HL-60 (cell line): ENCODE results near the gene HMG20A.

Experiments used
- DNase-seq, 2 experiments: peaks; one replicate each; pipeline ENCODE4 v3.0.0-alpha.2; 2010 to 2020; ENCODE audit warnings: low read depth in 1 of 2, low spot score in 1 of 2
- H3K27ac ChIP-seq: fragments of 250-450 bp; sonication (Bioruptor Pico); replicated peaks from 2 replicates; pipeline ENCODE4 v1.5.1; 2020; ENCODE audit warnings: mild to moderate bottlenecking, moderate library complexity
- H3K27me3 ChIP-seq: fragments of 250-450 bp; sonication (Bioruptor Pico); 2 replicates; pipeline ENCODE4 v1.5.1; 2021; ENCODE audit warnings: mild to moderate bottlenecking, moderate library complexity; ENCODE audit not compliant: insufficient read depth, poor library complexity, severe bottlenecking
- H3K4me3 ChIP-seq: replicated peaks from 2 replicates; pipeline ENCODE4 v1.5.1; 2011; ENCODE audit warnings: mild to moderate bottlenecking, control low read depth, low read length; ENCODE audit not compliant: insufficient read depth
- GABPA ChIP-seq: IDR thresholded peaks from 2 replicates; pipeline ENCODE4 v1.6.1; 2012; ENCODE audit warnings: low read depth
- POLR2AphosphoS5 ChIP-seq: IDR thresholded peaks from 2 replicates; pipeline ENCODE4 v1.6.1; 2012; ENCODE audit warnings: low read depth
- SPI1 ChIP-seq: IDR thresholded peaks from 2 replicates; pipeline ENCODE4 v1.6.1; 2012; ENCODE audit warnings: low read depth, mild to moderate bottlenecking, borderline replicate concordance
- TF ChIP-seq, protein P1 (sequence below): IDR thresholded peaks from 2 replicates; pipeline ENCODE4 v1.6.1; 2012; ENCODE audit warnings: low read depth; ENCODE audit not compliant: insufficient replicate concordance
- TF ChIP-seq, protein P2 (sequence below): IDR thresholded peaks from one replicate; pipeline ENCODE4 v1.5.1; 2011; ENCODE audit warnings: low read length, control low read depth, inconsistent platforms; ENCODE audit not compliant: insufficient read depth

Gene HMG20A

DNA sequence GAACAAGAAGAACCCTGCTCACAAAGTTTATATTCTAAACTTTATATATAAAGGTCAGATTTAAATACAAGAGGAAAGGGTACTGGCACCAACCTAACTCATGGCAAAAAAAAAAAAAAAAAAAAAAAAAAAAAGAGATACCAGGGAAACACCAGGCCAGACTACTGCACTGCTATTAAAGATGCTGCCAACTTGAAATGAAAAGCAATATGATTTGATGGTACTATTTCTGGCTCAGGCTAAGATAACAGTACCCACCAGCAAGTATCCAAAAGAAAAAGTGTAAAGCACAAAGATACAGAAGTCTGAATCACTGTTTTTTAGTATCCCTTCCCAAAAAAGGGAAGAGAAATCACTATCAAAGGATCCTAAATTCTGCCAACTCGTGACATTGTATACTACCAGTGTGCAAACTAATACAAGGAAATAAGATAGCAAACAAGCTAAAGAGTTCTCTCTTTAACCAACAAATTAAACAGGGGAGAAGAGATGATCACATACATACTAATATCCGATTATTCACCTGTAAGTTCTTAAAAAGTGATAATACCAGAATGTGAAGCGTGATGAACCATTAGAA lies 29.2 kb upstream of the HMG20A start:
- TF ChIP-seq SPI1: no peak
- TF ChIP-seq, protein P1, sequence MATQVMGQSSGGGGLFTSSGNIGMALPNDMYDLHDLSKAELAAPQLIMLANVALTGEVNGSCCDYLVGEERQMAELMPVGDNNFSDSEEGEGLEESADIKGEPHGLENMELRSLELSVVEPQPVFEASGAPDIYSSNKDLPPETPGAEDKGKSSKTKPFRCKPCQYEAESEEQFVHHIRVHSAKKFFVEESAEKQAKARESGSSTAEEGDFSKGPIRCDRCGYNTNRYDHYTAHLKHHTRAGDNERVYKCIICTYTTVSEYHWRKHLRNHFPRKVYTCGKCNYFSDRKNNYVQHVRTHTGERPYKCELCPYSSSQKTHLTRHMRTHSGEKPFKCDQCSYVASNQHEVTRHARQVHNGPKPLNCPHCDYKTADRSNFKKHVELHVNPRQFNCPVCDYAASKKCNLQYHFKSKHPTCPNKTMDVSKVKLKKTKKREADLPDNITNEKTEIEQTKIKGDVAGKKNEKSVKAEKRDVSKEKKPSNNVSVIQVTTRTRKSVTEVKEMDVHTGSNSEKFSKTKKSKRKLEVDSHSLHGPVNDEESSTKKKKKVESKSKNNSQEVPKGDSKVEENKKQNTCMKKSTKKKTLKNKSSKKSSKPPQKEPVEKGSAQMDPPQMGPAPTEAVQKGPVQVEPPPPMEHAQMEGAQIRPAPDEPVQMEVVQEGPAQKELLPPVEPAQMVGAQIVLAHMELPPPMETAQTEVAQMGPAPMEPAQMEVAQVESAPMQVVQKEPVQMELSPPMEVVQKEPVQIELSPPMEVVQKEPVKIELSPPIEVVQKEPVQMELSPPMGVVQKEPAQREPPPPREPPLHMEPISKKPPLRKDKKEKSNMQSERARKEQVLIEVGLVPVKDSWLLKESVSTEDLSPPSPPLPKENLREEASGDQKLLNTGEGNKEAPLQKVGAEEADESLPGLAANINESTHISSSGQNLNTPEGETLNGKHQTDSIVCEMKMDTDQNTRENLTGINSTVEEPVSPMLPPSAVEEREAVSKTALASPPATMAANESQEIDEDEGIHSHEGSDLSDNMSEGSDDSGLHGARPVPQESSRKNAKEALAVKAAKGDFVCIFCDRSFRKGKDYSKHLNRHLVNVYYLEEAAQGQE: no peak
- TF ChIP-seq, protein P2, sequence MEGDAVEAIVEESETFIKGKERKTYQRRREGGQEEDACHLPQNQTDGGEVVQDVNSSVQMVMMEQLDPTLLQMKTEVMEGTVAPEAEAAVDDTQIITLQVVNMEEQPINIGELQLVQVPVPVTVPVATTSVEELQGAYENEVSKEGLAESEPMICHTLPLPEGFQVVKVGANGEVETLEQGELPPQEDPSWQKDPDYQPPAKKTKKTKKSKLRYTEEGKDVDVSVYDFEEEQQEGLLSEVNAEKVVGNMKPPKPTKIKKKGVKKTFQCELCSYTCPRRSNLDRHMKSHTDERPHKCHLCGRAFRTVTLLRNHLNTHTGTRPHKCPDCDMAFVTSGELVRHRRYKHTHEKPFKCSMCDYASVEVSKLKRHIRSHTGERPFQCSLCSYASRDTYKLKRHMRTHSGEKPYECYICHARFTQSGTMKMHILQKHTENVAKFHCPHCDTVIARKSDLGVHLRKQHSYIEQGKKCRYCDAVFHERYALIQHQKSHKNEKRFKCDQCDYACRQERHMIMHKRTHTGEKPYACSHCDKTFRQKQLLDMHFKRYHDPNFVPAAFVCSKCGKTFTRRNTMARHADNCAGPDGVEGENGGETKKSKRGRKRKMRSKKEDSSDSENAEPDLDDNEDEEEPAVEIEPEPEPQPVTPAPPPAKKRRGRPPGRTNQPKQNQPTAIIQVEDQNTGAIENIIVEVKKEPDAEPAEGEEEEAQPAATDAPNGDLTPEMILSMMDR: no peak
- TF ChIP-seq GABPA: no peak
- no peak for TF ChIP-seq POLR2AphosphoS5
- no peak for DNase-seq
- no peaks in the 10 kb centered on the region for H3K27me3 ChIP-seq
- H3K4me3 ChIP-seq: no peak overlapping the region
- H3K27ac ChIP-seq: no peak overlapping the region

DNA sequence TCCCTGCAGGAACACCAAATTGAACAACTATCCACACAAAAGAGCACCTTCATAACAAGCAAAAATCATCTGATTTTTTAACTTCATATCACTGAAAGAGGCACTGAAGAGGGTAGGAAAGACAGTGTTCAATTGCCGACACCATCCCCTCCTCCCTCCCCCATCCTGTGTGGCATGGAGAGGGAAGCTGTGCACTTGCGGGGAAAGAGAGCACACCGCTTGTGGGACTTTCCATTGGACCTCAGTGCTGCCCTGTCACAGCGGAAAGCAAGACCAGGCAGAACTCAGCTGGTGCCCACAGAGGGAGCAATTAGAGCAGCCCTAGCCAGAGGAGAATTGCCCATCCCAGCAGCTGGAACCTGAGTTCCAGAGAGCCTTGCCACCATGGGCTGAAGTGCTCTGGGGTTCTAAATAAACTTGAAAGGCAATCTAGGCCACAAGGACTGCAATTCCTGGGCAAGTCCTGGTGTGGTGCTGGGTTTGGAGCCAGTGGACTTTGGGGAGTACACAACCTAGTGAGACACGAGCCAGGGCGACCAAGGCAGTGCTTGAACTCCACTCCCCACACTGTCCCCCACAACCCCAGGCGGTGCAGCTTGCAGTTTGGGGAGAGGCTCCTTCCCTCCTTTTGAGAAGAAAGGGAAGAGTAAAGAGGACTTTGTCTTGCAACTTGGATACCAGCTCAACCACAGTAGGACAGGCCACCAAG lies 27.8 kb upstream of the HMG20A start:
- H3K27ac ChIP-seq: no peak overlapping the region
- DNase-seq: no peak

DNA sequence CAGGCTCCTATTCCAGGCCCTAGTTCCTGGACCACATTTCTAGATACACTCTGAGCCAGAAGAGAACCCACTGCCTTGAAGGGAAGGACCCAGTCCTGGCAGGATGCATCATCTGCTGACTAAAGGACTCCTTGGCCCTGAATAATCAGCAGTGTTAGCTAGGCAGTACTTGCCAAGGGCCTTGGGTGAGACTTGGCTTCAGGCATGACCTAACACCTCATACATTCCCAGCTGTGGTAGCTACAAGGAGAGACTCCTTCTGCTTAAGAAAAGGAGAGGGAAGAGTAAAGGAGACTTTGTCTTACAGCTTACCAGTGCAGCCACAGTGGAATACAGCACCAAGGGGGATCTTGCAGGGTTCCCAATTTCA lies 27.2 kb upstream of the HMG20A start:
- Histone ChIP-seq H3K27ac (no peak overlapping the region), H3K27me3 (no peaks in the 10 kb centered on the region), H3K4me3 (no peak overlapping the region)
- TF ChIP-seq POLR2AphosphoS5 (no peak), GABPA (no peak), SPI1 (no peak)
- TF ChIP-seq, protein P1: no peak
- TF ChIP-seq, protein P2: no peak
- DNase-seq: no peak

More for the DNA sequence above, 27.8 kb upstream of the HMG20A start:
- Histone ChIP-seq H3K4me3 (no peak overlapping the region), H3K27me3 (no peaks in the 10 kb centered on the region)
- TF ChIP-seq GABPA: no peak

DNA sequence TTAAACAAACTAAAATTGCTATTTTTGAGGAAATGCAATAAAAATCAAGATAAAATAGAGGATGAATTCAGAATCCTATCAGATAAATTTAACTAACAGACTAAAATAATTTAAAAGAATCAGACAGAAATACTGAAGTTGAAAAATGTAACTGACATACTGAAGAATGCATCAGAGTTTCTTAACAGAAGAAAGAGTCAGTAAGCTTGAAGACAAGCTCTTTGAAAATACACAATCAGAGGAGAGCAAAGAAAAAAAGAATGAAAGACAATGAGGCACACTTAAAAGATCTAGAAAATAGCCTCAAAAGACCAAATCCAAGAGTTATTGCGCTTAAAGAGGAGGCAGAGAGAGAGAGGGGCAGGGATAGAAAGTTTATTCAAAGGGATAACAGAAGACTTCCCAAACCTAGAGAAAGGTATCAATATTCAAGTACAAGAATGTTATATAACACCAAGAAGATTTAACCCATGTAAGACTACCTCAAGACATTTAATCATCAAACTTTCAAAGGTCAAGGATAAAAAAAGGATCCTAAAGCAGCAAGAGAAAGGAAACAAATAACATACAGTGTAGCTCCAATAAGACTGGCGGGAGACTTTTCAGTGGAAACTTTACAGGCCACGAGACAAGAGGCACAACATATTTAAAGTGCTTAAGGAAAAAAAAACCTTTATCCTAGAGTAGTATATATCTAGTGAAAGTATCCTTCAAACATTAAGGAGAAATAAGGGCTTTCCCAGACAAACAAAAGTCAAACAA lies 25.5 kb upstream of the HMG20A start:
- TF ChIP-seq SPI1 (no peak), GABPA (no peak), POLR2AphosphoS5 (no peak)
- TF ChIP-seq, protein P2: no peak
- TF ChIP-seq, protein P1: no peak

More for the DNA sequence above, 25.5 kb upstream of the HMG20A start:
- Histone ChIP-seq H3K4me3 (no peak overlapping the region), H3K27me3 (no peaks in the 10 kb centered on the region), H3K27ac (no peak overlapping the region)
- DNase-seq: no peak
